CD14-positive monocyte (primary cell): ENCODE measurements around the gene E2F2. TPM values are rescaled to one million over a fixed set of nuclear protein-coding genes. Genes with fewer than 3 reads are reported as not detected.

Experiments used
- DNase-seq, 3 donors: peaks; one replicate each; pipeline ENCODE4 v3.0.0-alpha.2; 2011 to 2022
- H2AFZ ChIP-seq: 2 replicates; pipeline ENCODE4 v1.6.0; 2012; ENCODE audit warnings: mild to moderate bottlenecking, low read depth, low read length, inconsistent platforms; ENCODE audit not compliant: insufficient read depth, poor library complexity, severe bottlenecking
- H3K27ac ChIP-seq, 2 donors: 1 replicate in 1 of 2; 2 replicates in 1 of 2; pipeline ENCODE4 v1.5.1; 2012 to 2013; ENCODE audit warnings: low read length in 2 of 2, control low read depth in 1 of 2, inconsistent platforms in 1 of 2, low read depth in 1 of 2, mild to moderate bottlenecking in 1 of 2
- H3K27me3 ChIP-seq, 2 donors: one replicate each; pipeline versions ENCODE4 v1.6.0 to v1.6.1; 2011 to 2013; ENCODE audit warnings: low read length in 2 of 2; ENCODE audit not compliant: control insufficient read depth in 2 of 2, insufficient read depth in 2 of 2
- H3K36me3 ChIP-seq, 2 donors: replicated peaks in 1 of 2; 1 replicate in 1 of 2; 2 replicates in 1 of 2; pipeline versions ENCODE4 v1.5.1 to v1.6.1; 2012 to 2013; ENCODE audit warnings: low read length in 2 of 2, control low read depth in 1 of 2, inconsistent platforms in 1 of 2, mild to moderate bottlenecking in 1 of 2; ENCODE audit not compliant: insufficient read depth in 2 of 2, control insufficient read depth in 1 of 2
- H3K4me1 ChIP-seq, 2 donors: 1 replicate in 1 of 2; 2 replicates in 1 of 2; pipeline versions ENCODE4 v1.5.1 to v1.6.1; 2012 to 2013; ENCODE audit warnings: low read length in 2 of 2, control low read depth in 1 of 2, inconsistent platforms in 1 of 2, mild to moderate bottlenecking in 1 of 2, moderate library complexity in 1 of 2; ENCODE audit not compliant: insufficient read depth in 2 of 2, control insufficient read depth in 1 of 2
- H3K4me2 ChIP-seq: replicated peaks from 2 replicates; pipeline ENCODE3; 2012; ENCODE audit warnings: low read length, moderate library complexity, mild to moderate bottlenecking; ENCODE audit not compliant: poor library complexity, severe bottlenecking; ENCODE audit errors: extremely low read depth
- H3K4me3 ChIP-seq, 3 experiments: fragments of 200-600 bp in 1 of 3; sonication (generic) in 1 of 3; replicated peaks in 1 of 3; 1 replicate in 2 of 3; 2 replicates in 1 of 3; pipeline ENCODE4 v1.5.1; 2011 to 2013; ENCODE audit warnings: low read length in 3 of 3, mild to moderate bottlenecking in 3 of 3, control low read depth in 2 of 3, low read depth in 2 of 3, inconsistent platforms in 1 of 3, moderate library complexity in 1 of 3
- H3K79me2 ChIP-seq: 2 replicates; pipeline ENCODE4 v1.6.0; 2012; ENCODE audit warnings: mild to moderate bottlenecking, control low read depth, inconsistent platforms, low read length, moderate library complexity; ENCODE audit not compliant: insufficient read depth
- H3K9ac ChIP-seq: 2 replicates; pipeline ENCODE4 v1.6.0; 2017; ENCODE audit warnings: low read length, mild to moderate bottlenecking; ENCODE audit not compliant: insufficient read depth, poor library complexity, severe bottlenecking
- H3K9me3 ChIP-seq, 2 donors: replicated peaks in 1 of 2; 1 replicate in 1 of 2; 2 replicates in 1 of 2; pipeline versions ENCODE4 v1.5.1 to v1.6.1; 2012 to 2013; ENCODE audit warnings: low read length in 2 of 2, control low read depth in 1 of 2; ENCODE audit not compliant: control insufficient read depth in 1 of 2, insufficient read depth in 1 of 2
- H4K20me1 ChIP-seq: 2 replicates; pipeline ENCODE4 v1.6.0; 2012; ENCODE audit warnings: mild to moderate bottlenecking, low read length, control low read depth, moderate library complexity; ENCODE audit not compliant: insufficient read depth
- H3K27ac Mint-ChIP-seq, 7 donors: one replicate each; pipeline ENCODE4 v1.8.0; 2020; ENCODE audit warnings: mild to moderate bottlenecking in 7 of 7, mixed read lengths in 7 of 7, moderate library complexity in 6 of 7, inconsistent platforms in 2 of 7
- H3K27me3 Mint-ChIP-seq, 3 donors: one replicate each; pipeline ENCODE4 v1.8.0; 2021 to 2022; ENCODE audit warnings: low read depth in 3 of 3, mild to moderate bottlenecking in 3 of 3, mixed read lengths in 3 of 3, moderate library complexity in 3 of 3, inconsistent platforms in 1 of 3
- H3K36me3 Mint-ChIP-seq, 2 donors: one replicate each; pipeline ENCODE4 v1.8.0; 2020; ENCODE audit warnings: mixed read lengths in 2 of 2, inconsistent platforms in 1 of 2, mild to moderate bottlenecking in 1 of 2
- H3K4me1 Mint-ChIP-seq: one replicate; pipeline ENCODE4 v1.8.0; 2020; ENCODE audit warnings: mild to moderate bottlenecking, mixed read lengths
- H3K4me3 Mint-ChIP-seq, 2 donors: one replicate each; pipeline ENCODE4 v1.8.0; 2020; ENCODE audit warnings: mild to moderate bottlenecking in 2 of 2, mixed read lengths in 2 of 2, moderate library complexity in 1 of 2
- H3K9me3 Mint-ChIP-seq, 7 donors: one replicate each; pipeline ENCODE4 v1.8.0; 2020 to 2022; ENCODE audit warnings: mixed read lengths in 7 of 7, mild to moderate bottlenecking in 6 of 7, moderate library complexity in 6 of 7, inconsistent platforms in 2 of 7
- WGBS: methylation state at CpG from one replicate; pipeline ENCODE4 v1.1.5; 2013; ENCODE audit warnings: missing lambda C conversion rate; ENCODE audit not compliant: insufficient coverage; 5-methylcytosine and 5-hydroxymethylcytosine counted together
- intact Hi-C, 2 donors: fragments of 100-400 bp; cut with micrococcal nuclease; formaldehyde crosslinking; loops; one replicate each; pipeline versions ENCODE4 v1.15.0 to v1.15.1; 2023
- polyA plus RNA-seq, 3 donors: library from polyadenylated mRNA; depleted of rRNA in 1 of 3; unstranded in 2 of 3; stranded (reverse) in 1 of 3; fragments of 300-500 nt in 2 of 3; fragments of >200 nt in 1 of 3; fragmentation: Illumina TruSeq in 2 of 3; gene quantifications; 1 replicate in 2 of 3; 2 replicates in 1 of 3; pipeline ENCODE4 v1.2.3, GENCODE V29; 2012 to 2021
- TF ChIP-seq, protein P1 (sequence below): fragments of 200-600 bp; IDR thresholded peaks from one replicate; pipeline ENCODE4 v1.8.0; 2022; ENCODE audit warnings: antibody characterized with exemption, mild to moderate bottlenecking

The E2F2 gene
- polyA plus RNA-seq, 3 donors = 0.24 to 4.7 (median 1.8) TPM

DNA sequence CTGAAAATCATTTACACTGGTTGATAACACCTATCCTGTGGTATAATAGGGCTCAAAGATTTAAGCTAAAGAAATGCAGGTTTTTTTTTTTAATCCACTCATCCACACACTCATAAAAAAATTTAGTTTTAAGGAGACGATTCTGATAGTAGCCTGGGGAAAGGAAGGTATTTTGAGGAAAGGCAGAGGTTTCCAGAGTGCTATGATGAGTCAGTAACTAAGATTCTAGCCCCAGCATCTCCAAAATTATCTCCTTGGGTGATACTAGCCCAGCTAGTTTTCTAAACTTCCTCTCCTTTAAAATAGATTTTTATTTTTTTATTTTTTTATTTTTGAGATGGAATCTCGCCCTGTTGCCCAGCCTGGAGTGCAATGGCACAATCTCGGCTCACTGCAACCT is 67.7 kb downstream of the E2F2 start:
- Histone ChIP-seq H3K27me3 (peaks cover 0 to 6% of the 10 kb centered on the region in 2 donors), H3K4me2 (no peak overlapping the region), H4K20me1 (no peaks in the 10 kb centered on the region), H3K4me1 (no peaks in the 10 kb centered on the region), H3K9me3 (no peaks in the 10 kb centered on the region), H3K27ac (no peak overlapping the region), H2AFZ (no peak overlapping the region), H3K79me2 (no peaks in the 10 kb centered on the region), H3K9ac (no peak overlapping the region), H3K4me3 (no peak overlapping the region), H3K36me3 (no peaks in the 10 kb centered on the region)
- H3K4me3 Mint-ChIP-seq = no peak overlapping the region
- no peak for DNase-seq
- intact Hi-C loops = no loop called here
- H3K9me3 Mint-ChIP-seq = no peaks in the 10 kb centered on the region
- no peak overlapping the region for H3K27ac Mint-ChIP-seq
- peaks cover 7 to 16% (median 13%) of the 10 kb centered on the region in 3 donors for H3K27me3 Mint-ChIP-seq
- TF ChIP-seq, protein P1, sequence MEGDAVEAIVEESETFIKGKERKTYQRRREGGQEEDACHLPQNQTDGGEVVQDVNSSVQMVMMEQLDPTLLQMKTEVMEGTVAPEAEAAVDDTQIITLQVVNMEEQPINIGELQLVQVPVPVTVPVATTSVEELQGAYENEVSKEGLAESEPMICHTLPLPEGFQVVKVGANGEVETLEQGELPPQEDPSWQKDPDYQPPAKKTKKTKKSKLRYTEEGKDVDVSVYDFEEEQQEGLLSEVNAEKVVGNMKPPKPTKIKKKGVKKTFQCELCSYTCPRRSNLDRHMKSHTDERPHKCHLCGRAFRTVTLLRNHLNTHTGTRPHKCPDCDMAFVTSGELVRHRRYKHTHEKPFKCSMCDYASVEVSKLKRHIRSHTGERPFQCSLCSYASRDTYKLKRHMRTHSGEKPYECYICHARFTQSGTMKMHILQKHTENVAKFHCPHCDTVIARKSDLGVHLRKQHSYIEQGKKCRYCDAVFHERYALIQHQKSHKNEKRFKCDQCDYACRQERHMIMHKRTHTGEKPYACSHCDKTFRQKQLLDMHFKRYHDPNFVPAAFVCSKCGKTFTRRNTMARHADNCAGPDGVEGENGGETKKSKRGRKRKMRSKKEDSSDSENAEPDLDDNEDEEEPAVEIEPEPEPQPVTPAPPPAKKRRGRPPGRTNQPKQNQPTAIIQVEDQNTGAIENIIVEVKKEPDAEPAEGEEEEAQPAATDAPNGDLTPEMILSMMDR = no peak
- no peaks in the 10 kb centered on the region for H3K36me3 Mint-ChIP-seq
- H3K4me1 Mint-ChIP-seq = no peaks in the 10 kb centered on the region
- WGBS = 90% methylated on average over 2 of the region's 3 CpGs

DNA sequence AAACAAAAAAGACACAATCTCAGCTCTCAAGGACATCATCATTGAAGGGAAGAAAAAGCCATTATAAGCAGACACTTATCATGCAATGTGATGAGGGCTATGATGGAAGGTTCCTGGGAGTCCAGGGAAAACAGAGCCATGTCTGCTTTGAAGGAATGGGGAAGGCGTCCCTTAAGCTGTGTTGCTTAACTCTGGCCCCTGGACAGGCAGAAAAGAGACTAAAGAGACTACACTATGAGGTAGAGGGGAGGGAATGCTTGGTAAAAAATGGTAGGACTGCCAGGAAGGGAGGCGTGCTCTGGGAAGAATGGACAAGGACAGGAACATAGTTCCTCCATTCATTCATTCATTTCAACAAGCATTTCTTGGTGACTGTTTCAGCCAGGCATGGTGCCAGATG is 68.3 kb downstream of the E2F2 start:
- Mint-ChIP-seq H3K4me1 (no peaks in the 10 kb centered on the region), H3K27me3 (peaks cover 7 to 16% (median 13%) of the 10 kb centered on the region in 3 donors), H3K36me3 (no peaks in the 10 kb centered on the region), H3K4me3 (no peak overlapping the region), H3K27ac (no peak overlapping the region), H3K9me3 (no peaks in the 10 kb centered on the region)
- Histone ChIP-seq H2AFZ (no peak overlapping the region), H3K36me3 (no peaks in the 10 kb centered on the region), H4K20me1 (no peaks in the 10 kb centered on the region), H3K4me3 (no peak overlapping the region), H3K27ac (no peak overlapping the region), H3K9me3 (no peaks in the 10 kb centered on the region), H3K4me2 (no peak overlapping the region), H3K79me2 (no peaks in the 10 kb centered on the region), H3K27me3 (peaks cover 0 to 6% of the 10 kb centered on the region in 2 donors), H3K4me1 (no peaks in the 10 kb centered on the region), H3K9ac (no peak overlapping the region)
- WGBS = 100% methylated on average over 1 of the region's 2 CpGs
- intact Hi-C loops = no loop called here
- DNase-seq = no peak
- TF ChIP-seq, protein P1 = no peak
